Measurements from ENCODE around the gene ADIPOR2. TPM values are rescaled to one million over a fixed set of nuclear protein-coding genes. Genes with fewer than 3 reads are reported as not detected.

The ADIPOR2 gene
- total and polyA plus RNA-seq, 4 donors: 26.6 to 68.3 (median 41.7) TPM

DNA sequence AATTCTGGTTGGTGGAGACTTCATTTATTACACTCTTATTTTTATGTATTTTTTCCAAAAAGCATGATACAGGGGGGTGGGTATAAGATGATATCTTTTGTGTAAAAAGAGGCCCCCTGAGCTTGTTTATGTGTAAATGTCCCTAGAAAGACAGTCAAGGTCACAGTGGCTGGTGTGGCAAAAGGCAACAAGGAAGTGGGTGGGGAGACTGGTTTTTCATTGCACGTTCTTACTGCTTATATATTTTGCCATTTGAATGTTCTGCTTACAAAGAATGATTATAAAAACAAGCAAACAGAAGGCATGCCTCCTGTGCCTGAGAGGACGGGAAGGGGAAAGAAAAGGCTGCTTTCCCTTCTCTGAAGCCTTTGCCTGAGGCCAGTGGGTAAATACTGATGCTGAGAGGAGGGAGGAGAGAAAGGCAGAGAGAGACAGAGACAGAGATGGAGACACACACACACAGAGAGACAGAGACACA, 24.1 kb upstream of the ADIPOR2 start:
- 4% methylated on average over 2 of the region's 2 CpGs for WGBS
- Histone ChIP-seq H3K27ac (ENCODE audit: low read depth in 1 of 2, low read length in 2 of 2) (peak overlapping the region; percentile 97 to 98), H3K27me3 (ENCODE audit: control insufficient read depth in 4 of 4, insufficient read depth in 4 of 4, low read length in 3 of 4) (no peaks in the 10 kb centered on the region), H3K36me3 (ENCODE audit: control insufficient read depth in 4 of 4, insufficient read depth in 3 of 4, low read depth in 1 of 4, low read length in 3 of 4) (no peaks in the 10 kb centered on the region), H3K9ac (ENCODE audit: low read depth in 1 of 2, low read length in 2 of 2) (peak overlapping the region; percentile 92 to 94), H3K9me3 (ENCODE audit: control insufficient read depth in 4 of 4, low read length in 3 of 4) (no peaks in the 10 kb centered on the region), H3K4me3 (ENCODE audit: low read depth in 1 of 3, low read length in 3 of 3) (peak overlapping the region; percentile 0 to 68 (median 47)), H3K4me1 (ENCODE audit: control insufficient read depth in 4 of 4, insufficient read depth in 4 of 4, low read length in 3 of 4) (peaks cover 6 to 34% (median 11%) of the 10 kb centered on the region in 4 donors)
- TF ChIP-seq, protein P1, sequence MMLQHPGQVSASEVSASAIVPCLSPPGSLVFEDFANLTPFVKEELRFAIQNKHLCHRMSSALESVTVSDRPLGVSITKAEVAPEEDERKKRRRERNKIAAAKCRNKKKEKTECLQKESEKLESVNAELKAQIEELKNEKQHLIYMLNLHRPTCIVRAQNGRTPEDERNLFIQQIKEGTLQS (IDR thresholded peaks at IDR 0.05): no peak
- peak in 1 of 2 donors; percentile 30 for TF ChIP-seq RAD21 (IDR thresholded peaks at IDR 0.05)
- no peak for DNase-seq (ENCODE audit: low spot score)

- DNase-seq (ENCODE audit: low spot score): no peak
- peak overlapping the region; percentile 45 to 76 (median 68) for H3K4me3 ChIP-seq (ENCODE audit: low read depth in 1 of 3, low read length in 3 of 3)
- peak overlapping the region; percentile 92 to 94 for H3K9ac ChIP-seq (ENCODE audit: low read depth in 1 of 2, low read length in 2 of 2)
- TF ChIP-seq FOXA2 (IDR thresholded peaks at IDR 0.05) (peak; percentile 50), YY1 (IDR thresholded peaks at IDR 0.05) (peak; percentile 91), GABPA (IDR thresholded peaks at IDR 0.05 in 1 of 2, conservative IDR thresholded peaks at IDR 0.05 in 1 of 2) (peak in 1 of 2 donors; percentile 67), CTCF (IDR thresholded peaks at IDR 0.05; ENCODE audit: low read depth, low read length, missing input control) (no peak), HNF4G (IDR thresholded peaks at IDR 0.05) (peak; percentile 62), REST (IDR thresholded peaks at IDR 0.05) (peak; percentile 89), RXRA (IDR thresholded peaks at IDR 0.05) (peak; percentile 96 to 97), TAF1 (conservative IDR thresholded peaks at IDR 0.05) (peak; percentile 95), RAD21 (IDR thresholded peaks at IDR 0.05) (peak; percentile 46 to 49), NR2F2 (IDR thresholded peaks at IDR 0.05) (peak; percentile 59), JUND (IDR thresholded peaks at IDR 0.05) (peak; percentile 82 to 94), SP1 (IDR thresholded peaks at IDR 0.05) (peak; percentile 97), HNF4A (conservative IDR thresholded peaks at IDR 0.05) (peak; percentile 84 to 92), EGR1 (IDR thresholded peaks at IDR 0.05; ENCODE audit: low read depth in 2 of 2) (peak; percentile 89 to 90), FOXA1 (IDR thresholded peaks at IDR 0.05) (no peak), MAX (IDR thresholded peaks at IDR 0.05) (peak; percentile 93)
- TF ChIP-seq, protein P1 (IDR thresholded peaks at IDR 0.05): no peak
- TF ChIP-seq, protein P2, sequence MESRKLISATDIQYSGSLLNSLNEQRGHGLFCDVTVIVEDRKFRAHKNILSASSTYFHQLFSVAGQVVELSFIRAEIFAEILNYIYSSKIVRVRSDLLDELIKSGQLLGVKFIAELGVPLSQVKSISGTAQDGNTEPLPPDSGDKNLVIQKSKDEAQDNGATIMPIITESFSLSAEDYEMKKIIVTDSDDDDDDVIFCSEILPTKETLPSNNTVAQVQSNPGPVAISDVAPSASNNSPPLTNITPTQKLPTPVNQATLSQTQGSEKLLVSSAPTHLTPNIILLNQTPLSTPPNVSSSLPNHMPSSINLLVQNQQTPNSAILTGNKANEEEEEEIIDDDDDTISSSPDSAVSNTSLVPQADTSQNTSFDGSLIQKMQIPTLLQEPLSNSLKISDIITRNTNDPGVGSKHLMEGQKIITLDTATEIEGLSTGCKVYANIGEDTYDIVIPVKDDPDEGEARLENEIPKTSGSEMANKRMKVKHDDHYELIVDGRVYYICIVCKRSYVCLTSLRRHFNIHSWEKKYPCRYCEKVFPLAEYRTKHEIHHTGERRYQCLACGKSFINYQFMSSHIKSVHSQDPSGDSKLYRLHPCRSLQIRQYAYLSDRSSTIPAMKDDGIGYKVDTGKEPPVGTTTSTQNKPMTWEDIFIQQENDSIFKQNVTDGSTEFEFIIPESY (IDR thresholded peaks at IDR 0.05): peak; percentile 89
- H3K4me1 ChIP-seq (ENCODE audit: control insufficient read depth in 4 of 4, insufficient read depth in 4 of 4, low read length in 3 of 4): peaks cover 3 to 32% (median 11%) of the 10 kb centered on the region in 4 donors
- H3K36me3 ChIP-seq (ENCODE audit: control insufficient read depth in 4 of 4, insufficient read depth in 3 of 4, low read depth in 1 of 4, low read length in 3 of 4): no peaks in the 10 kb centered on the region
- H3K9me3 ChIP-seq (ENCODE audit: control insufficient read depth in 4 of 4, low read length in 3 of 4): no peaks in the 10 kb centered on the region
- H3K27me3 ChIP-seq (ENCODE audit: control insufficient read depth in 4 of 4, insufficient read depth in 4 of 4, low read length in 3 of 4): no peaks in the 10 kb centered on the region
- WGBS: 22% methylated on average over 18 of the region's 18 CpGs
- peak overlapping the region; percentile 97 to 98 for H3K27ac ChIP-seq (ENCODE audit: low read depth in 1 of 2, low read length in 2 of 2)
Measured at GRCh38 chr12:1668833-1669543, 21.9 kb upstream of the ADIPOR2 start.
